Measurements from ENCODE around the gene CEBPA. TPM values are rescaled to one million over a fixed set of nuclear protein-coding genes. Genes with fewer than 3 reads are reported as not detected.
A peak's percentile ranks its signal among the peaks of the same experiment; 100 is the strongest.

CEBPA gene
- total RNA-seq, 6 experiments from 2014 or later = 53.9 to 163 (median 119) TPM

- no peak overlapping the region for H3K4me3 ChIP-seq
- no peak for TF ChIP-seq CTCF (IDR thresholded peaks at IDR 0.05)
- TF ChIP-seq POLR2A (IDR thresholded peaks at IDR 0.05) = no peak
- 92% methylated on average over 2 of the region's 4 CpGs for WGBS (ENCODE audit: insufficient coverage, low coverage, low lambda C conversion rate, missing lambda C conversion rate)
- H3K4me1 ChIP-seq = peaks cover 0 to 28% (median 14%) of the 10 kb centered on the region in 4 donors
- ATAC-seq (peak in 1 of 4 donors; percentile 3), DNase-seq (peak in 1 of 3 donors; percentile 53)
- no peaks in the 10 kb centered on the region for H3K9me3 ChIP-seq
- no peaks in the 10 kb centered on the region for H3K36me3 ChIP-seq
- no peaks in the 10 kb centered on the region for H3K27me3 ChIP-seq
- no peak overlapping the region for H3K27ac ChIP-seq
- intact Hi-C loops (cut with DNase I) = no loop called here
Observed at GRCh38 chr19:33252418-33252962, 49.8 kb downstream of the CEBPA start.

DNA sequence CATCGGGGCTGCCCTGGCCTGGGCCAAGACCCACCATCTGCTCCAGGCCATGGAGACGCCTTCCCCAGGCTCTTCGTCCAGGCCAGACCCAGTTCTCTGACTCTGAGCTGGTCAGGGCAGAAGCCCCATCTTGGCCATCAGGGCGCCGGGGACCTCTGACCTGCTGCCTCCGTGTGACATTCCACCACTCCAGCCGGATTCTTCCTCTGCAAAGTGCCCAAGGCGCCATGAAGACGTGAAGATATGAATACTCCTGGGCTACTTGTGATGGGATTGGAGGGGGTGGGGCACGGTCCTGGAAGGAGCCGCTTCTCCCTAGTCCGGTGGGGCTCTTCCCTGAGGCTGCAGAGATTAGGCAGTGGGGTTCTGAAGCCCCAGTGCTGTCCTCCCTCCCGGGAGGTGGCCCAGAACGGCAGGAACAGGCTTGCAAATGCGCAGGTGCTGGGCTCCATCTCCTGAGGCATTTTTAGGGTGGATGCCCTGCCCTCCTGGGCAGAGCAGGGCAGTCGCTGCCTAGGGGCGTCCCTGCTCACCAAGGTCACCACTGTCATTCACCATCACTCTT is 50.7 kb downstream of the CEBPA start:
- Histone ChIP-seq H3K9me3 (no peaks in the 10 kb centered on the region), H3K27ac (no peak overlapping the region), H3K27me3 (no peaks in the 10 kb centered on the region), H3K36me3 (no peaks in the 10 kb centered on the region), H3K4me3 (no peak overlapping the region), H3K4me1 (peaks cover 0 to 37% (median 18%) of the 10 kb centered on the region in 4 donors)
- WGBS (ENCODE audit: insufficient coverage, low coverage, low lambda C conversion rate, missing lambda C conversion rate) = 72% methylated on average over 5 of the region's 17 CpGs
- intact Hi-C loops (cut with DNase I) = no loop called here
- DNase-seq (peak in 1 of 3 donors; percentile 36), ATAC-seq (no peak)
- no peak for TF ChIP-seq POLR2A (IDR thresholded peaks at IDR 0.05)
- no peak for TF ChIP-seq CTCF (IDR thresholded peaks at IDR 0.05)

GRCh38 chr19:33251076-33251475 is 51.3 kb downstream of the CEBPA start:
- Histone ChIP-seq H3K9me3 (no peaks in the 10 kb centered on the region), H3K27ac (no peak overlapping the region), H3K27me3 (no peaks in the 10 kb centered on the region), H3K4me3 (no peak overlapping the region), H3K36me3 (no peaks in the 10 kb centered on the region), H3K4me1 (peaks cover 0 to 42% (median 20%) of the 10 kb centered on the region in 4 donors)
- 40% methylated on average over 1 of the region's 12 CpGs for WGBS (ENCODE audit: insufficient coverage, low coverage, low lambda C conversion rate, missing lambda C conversion rate)
- intact Hi-C loops (cut with DNase I) = no loop called here
- TF ChIP-seq POLR2A (IDR thresholded peaks at IDR 0.05) (no peak), CTCF (IDR thresholded peaks at IDR 0.05) (no peak)
- DNase-seq = peak in 1 of 3 donors; percentile 46
- no peak for ATAC-seq

- ATAC-seq (no peak), DNase-seq (no peak)
- TF ChIP-seq POLR2A (IDR thresholded peaks at IDR 0.05) (no peak), CTCF (IDR thresholded peaks at IDR 0.05) (no peak)
- Histone ChIP-seq H3K4me1 (peaks cover 0 to 44% (median 21%) of the 10 kb centered on the region in 4 donors), H3K9me3 (peaks cover 0 to 5% (median 2%) of the 10 kb centered on the region in 4 donors), H3K4me3 (no peak overlapping the region), H3K36me3 (no peaks in the 10 kb centered on the region), H3K27me3 (no peaks in the 10 kb centered on the region), H3K27ac (no peak overlapping the region)
- 88% methylated on average over 1 of the region's 1 CpG for WGBS (ENCODE audit: insufficient coverage, low coverage, low lambda C conversion rate, missing lambda C conversion rate)
- intact Hi-C loops (cut with DNase I) = no loop called here
Observed at GRCh38 chr19:33250500-33250899, 51.8 kb downstream of the CEBPA start.

Other genes with a start within 250 kb of the CEBPA start
- 10 to 100 TPM in 5 of 6 experiments, 1 to 10 TPM in 1; 8.7 to 18.1 (median 16.4) TPM for gene RHPN2, start 237.6 kb downstream of the CEBPA start, total RNA-seq
- 1 to 10 TPM; 2.5 to 3.9 (median 3.1) TPM for gene GPATCH1, start 221.4 kb downstream of the CEBPA start, total RNA-seq
- gene WDR88, start 170.4 kb downstream of the CEBPA start, total RNA-seq = not detected
- 10 to 100 TPM; 25.2 to 40.7 (median 33.7) TPM for gene LRP3, start 108.2 kb downstream of the CEBPA start, total RNA-seq
- gene SLC7A10, start 76.7 kb downstream of the CEBPA start, total RNA-seq = not detected
- gene CEBPG, start 71.2 kb upstream of the CEBPA start, total RNA-seq = 10 to 100 TPM; 15.0 to 32.3 (median 27.1) TPM
- gene PEPD, start 219.3 kb upstream of the CEBPA start, total RNA-seq = 100 to 1,000 TPM; 121 to 261 (median 167) TPM